Measurements from ENCODE around the gene CDH5.

- TF ChIP-seq, protein P1, sequence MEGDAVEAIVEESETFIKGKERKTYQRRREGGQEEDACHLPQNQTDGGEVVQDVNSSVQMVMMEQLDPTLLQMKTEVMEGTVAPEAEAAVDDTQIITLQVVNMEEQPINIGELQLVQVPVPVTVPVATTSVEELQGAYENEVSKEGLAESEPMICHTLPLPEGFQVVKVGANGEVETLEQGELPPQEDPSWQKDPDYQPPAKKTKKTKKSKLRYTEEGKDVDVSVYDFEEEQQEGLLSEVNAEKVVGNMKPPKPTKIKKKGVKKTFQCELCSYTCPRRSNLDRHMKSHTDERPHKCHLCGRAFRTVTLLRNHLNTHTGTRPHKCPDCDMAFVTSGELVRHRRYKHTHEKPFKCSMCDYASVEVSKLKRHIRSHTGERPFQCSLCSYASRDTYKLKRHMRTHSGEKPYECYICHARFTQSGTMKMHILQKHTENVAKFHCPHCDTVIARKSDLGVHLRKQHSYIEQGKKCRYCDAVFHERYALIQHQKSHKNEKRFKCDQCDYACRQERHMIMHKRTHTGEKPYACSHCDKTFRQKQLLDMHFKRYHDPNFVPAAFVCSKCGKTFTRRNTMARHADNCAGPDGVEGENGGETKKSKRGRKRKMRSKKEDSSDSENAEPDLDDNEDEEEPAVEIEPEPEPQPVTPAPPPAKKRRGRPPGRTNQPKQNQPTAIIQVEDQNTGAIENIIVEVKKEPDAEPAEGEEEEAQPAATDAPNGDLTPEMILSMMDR (IDR thresholded peaks at IDR 0.05), result no peak
- TF ChIP-seq POLR2A (IDR thresholded peaks at IDR 0.05), result no peak
- TF ChIP-seq POLR2AphosphoS5 (IDR thresholded peaks at IDR 0.05), result no peak
Observed at GRCh38 chr16:66367968-66368891, 1.7 kb downstream of the CDH5 start.
